SK-N-MC (cell line): ENCODE results near the gene NEGR1.

Experiments used
- DNase-seq: peaks from one replicate; pipeline ENCODE4 v3.0.0-alpha.2; 2011; ENCODE audit warnings: low read depth, low spot score
- H3K27ac ChIP-seq: fragments of 200-600 bp; sonication (generic); 2 replicates; pipeline ENCODE4 v1.5.1; 2016; ENCODE audit warnings: mixed run types
- H3K36me3 ChIP-seq: fragments of 200-600 bp; sonication (generic); 2 replicates; pipeline ENCODE4 v1.6.1; 2017; ENCODE audit warnings: antibody characterized with exemption, low read length, mixed read lengths; ENCODE audit not compliant: insufficient read depth
- H3K4me3 ChIP-seq: fragments of 200-600 bp; sonication (generic); 2 replicates; pipeline ENCODE4 v1.5.1; 2016
- H3K9ac ChIP-seq: fragments of 200-600 bp; sonication (generic); 2 replicates; pipeline ENCODE4 v1.8.0; 2017; ENCODE audit warnings: mixed run types, mixed read lengths; ENCODE audit not compliant: insufficient read length
- H3K9me3 ChIP-seq: fragments of 200-600 bp; sonication (generic); 2 replicates; pipeline ENCODE4 v1.6.1; 2017; ENCODE audit warnings: low read depth, mild to moderate bottlenecking, antibody characterized with exemption, low read length, moderate library complexity, mixed read lengths
- EZH2 ChIP-seq: fragments of 200-600 bp; sonication (generic); IDR thresholded peaks from one replicate; pipeline ENCODE4 v1.6.1; 2017; ENCODE audit warnings: antibody characterized with exemption
- FOXP2 ChIP-seq: optimal IDR thresholded peaks from 2 replicates; pipeline ENCODE3; 2011; ENCODE audit warnings: mild to moderate bottlenecking, moderate library complexity; ENCODE audit not compliant: insufficient read depth; ENCODE audit errors: extremely low read length, control extremely low read depth
- POLR2AphosphoS5 ChIP-seq: IDR thresholded peaks from 2 replicates; pipeline ENCODE4 v1.6.1; 2012; ENCODE audit warnings: mild to moderate bottlenecking, low read depth, low read length, borderline replicate concordance

The NEGR1 gene

GRCh38 chr1:71987181-71987580 lies 295.2 kb downstream of the NEGR1 start:
- TF ChIP-seq POLR2AphosphoS5: no peak
- Histone ChIP-seq H3K4me3 (no peak overlapping the region), H3K27ac (no peak overlapping the region), H3K9ac (no peak overlapping the region), H3K36me3 (no peaks in the 10 kb centered on the region), H3K9me3 (no peaks in the 10 kb centered on the region)
- DNase-seq: no peak

DNA sequence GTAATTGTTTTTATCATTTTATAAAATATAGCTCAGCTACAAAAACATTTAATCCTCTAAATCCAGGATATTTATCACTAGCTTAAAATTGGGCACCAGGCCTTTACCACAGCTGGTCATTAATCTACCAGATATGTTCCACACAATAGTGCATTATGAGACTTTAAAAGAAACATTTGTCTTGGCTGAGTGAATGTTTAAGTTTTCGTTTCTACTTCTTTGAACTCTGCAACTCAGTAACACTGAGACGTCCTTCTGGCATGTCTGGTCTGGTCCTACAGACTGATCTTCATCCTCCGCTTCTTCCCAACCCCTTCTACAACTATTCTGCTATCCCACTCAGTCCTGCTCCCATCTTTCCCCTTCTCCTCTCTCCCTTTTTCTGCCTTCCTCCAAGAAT lies 296.2 kb downstream of the NEGR1 start:
- Histone ChIP-seq H3K36me3 (no peaks in the 10 kb centered on the region), H3K4me3 (no peak overlapping the region), H3K9me3 (no peaks in the 10 kb centered on the region), H3K9ac (no peak overlapping the region), H3K27ac (no peak overlapping the region)
- no peak for TF ChIP-seq POLR2AphosphoS5
- no peak for TF ChIP-seq FOXP2
- TF ChIP-seq EZH2: no peak
- no peak for DNase-seq

DNA sequence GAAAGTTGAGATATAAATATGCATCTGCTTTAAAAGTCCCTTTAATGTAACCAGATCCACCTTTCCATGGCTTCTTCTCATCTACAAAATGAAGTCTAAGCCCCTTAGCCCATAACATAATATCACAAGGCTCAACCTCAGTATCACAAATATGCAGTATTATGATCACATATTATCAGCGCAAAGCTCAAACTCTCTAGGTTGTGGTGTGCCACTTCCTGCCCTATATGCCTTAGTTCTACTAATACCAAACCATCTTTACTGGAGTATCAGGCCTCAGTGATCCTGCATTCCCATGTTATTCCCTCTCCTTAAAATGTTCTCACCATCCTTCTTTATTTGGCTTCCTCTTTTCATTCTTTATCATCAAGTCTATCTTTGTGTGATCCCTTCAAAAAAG lies 301.8 kb downstream of the NEGR1 start:
- H3K9ac ChIP-seq: no peak overlapping the region
- no peak overlapping the region for H3K27ac ChIP-seq
- no peak overlapping the region for H3K4me3 ChIP-seq
- TF ChIP-seq EZH2 (no peak), POLR2AphosphoS5 (no peak), FOXP2 (no peak)
- H3K9me3 ChIP-seq: no peaks in the 10 kb centered on the region
- DNase-seq: no peak
- H3K36me3 ChIP-seq: no peaks in the 10 kb centered on the region

- H3K36me3 ChIP-seq: no peaks in the 10 kb centered on the region
- H3K27ac ChIP-seq: no peak overlapping the region
- no peaks in the 10 kb centered on the region for H3K9me3 ChIP-seq
- no peak overlapping the region for H3K9ac ChIP-seq
- DNase-seq: no peak
- H3K4me3 ChIP-seq: no peak overlapping the region
- no peak for TF ChIP-seq FOXP2
- TF ChIP-seq EZH2: no peak
- TF ChIP-seq POLR2AphosphoS5: no peak
Measured at GRCh38 chr1:71979882-71980281, 302.5 kb downstream of the NEGR1 start.

DNA sequence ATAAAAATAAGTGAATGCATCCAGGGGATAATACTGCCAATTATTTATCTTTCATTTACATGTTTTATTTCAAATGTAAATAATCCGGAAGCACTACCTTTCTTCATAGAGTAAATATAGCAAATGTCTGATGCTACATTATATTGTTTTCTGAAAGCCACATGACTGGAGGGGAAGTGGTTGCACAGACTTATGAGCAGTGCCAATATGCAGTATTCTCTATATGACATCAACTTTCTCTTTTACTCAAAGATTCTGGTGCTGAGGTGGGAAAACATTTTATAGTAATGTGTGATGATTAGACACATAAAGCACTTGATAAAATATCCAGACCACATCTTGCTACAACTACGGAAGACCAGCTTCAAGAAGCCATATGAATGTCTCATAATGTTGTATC lies 314.7 kb downstream of the NEGR1 start:
- Histone ChIP-seq H3K27ac (no peak overlapping the region), H3K36me3 (no peaks in the 10 kb centered on the region), H3K4me3 (no peak overlapping the region), H3K9ac (no peak overlapping the region), H3K9me3 (no peaks in the 10 kb centered on the region)
- DNase-seq: no peak
- TF ChIP-seq FOXP2 (no peak), EZH2 (no peak), POLR2AphosphoS5 (no peak)

DNA sequence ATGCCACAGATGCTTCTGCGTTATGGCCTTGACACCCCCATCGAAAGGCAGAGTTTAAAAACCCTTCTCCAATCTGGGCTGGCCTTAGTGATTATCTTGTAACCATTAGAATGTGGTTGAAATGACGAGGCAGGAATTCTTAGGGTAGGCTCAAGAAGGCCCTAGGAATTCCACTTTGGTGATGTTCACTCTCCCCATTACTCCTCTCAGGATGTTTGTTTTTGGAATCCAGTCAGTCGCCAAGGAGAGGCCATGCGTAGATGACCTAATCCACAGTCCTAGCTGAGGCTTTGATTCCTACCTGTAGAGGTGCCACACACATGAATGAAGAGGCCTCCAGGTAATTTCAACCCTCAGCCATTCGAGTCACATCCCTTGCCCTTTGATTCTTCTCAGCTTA lies 318.2 kb downstream of the NEGR1 start:
- no peaks in the 10 kb centered on the region for H3K9me3 ChIP-seq
- H3K27ac ChIP-seq: no peak overlapping the region
- DNase-seq: no peak
- no peak overlapping the region for H3K9ac ChIP-seq
- TF ChIP-seq EZH2: no peak
- no peak for TF ChIP-seq POLR2AphosphoS5
- no peak for TF ChIP-seq FOXP2
- H3K36me3 ChIP-seq: no peaks in the 10 kb centered on the region
- no peak overlapping the region for H3K4me3 ChIP-seq

GRCh38 chr1:71956613-71957285 lies 325.6 kb downstream of the NEGR1 start:
- H3K4me3 ChIP-seq: no peak overlapping the region
- H3K27ac ChIP-seq: no peak overlapping the region
- TF ChIP-seq EZH2 (no peak), FOXP2 (no peak), POLR2AphosphoS5 (no peak)
- H3K9me3 ChIP-seq: no peaks in the 10 kb centered on the region
- DNase-seq: no peak
- H3K9ac ChIP-seq: no peak overlapping the region
- no peaks in the 10 kb centered on the region for H3K36me3 ChIP-seq

- no peak for DNase-seq
- H3K36me3 ChIP-seq: no peaks in the 10 kb centered on the region
- H3K4me3 ChIP-seq: no peak overlapping the region
- H3K9me3 ChIP-seq: no peaks in the 10 kb centered on the region
- TF ChIP-seq EZH2: no peak
- no peak for TF ChIP-seq FOXP2
- no peak for TF ChIP-seq POLR2AphosphoS5
- no peak overlapping the region for H3K27ac ChIP-seq
- H3K9ac ChIP-seq: no peak overlapping the region
Measured at GRCh38 chr1:71950579-71950978, 331.8 kb downstream of the NEGR1 start.

DNA sequence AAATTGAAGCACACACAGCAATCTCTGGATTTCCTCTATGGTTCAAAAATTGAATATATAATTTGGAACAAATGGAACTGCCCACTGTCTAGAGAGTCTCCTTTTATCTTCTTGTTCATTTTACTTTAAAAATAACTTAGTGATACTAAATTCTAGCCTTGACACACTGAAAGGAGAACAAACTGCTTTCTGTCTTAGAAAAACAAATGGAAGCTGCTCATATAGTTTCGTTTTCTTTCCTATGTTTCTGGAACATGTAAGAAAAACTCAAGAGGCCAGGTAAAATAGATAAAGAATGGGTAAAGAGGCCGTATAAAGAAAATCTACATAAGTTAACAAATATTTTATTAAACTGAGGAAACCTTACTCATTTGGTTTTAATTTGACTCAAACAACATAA lies 332.7 kb downstream of the NEGR1 start:
- Histone ChIP-seq H3K27ac (no peak overlapping the region), H3K36me3 (no peaks in the 10 kb centered on the region), H3K9ac (no peak overlapping the region), H3K4me3 (no peak overlapping the region), H3K9me3 (no peaks in the 10 kb centered on the region)
- TF ChIP-seq EZH2: no peak
- no peak for TF ChIP-seq POLR2AphosphoS5
- TF ChIP-seq FOXP2: no peak
- DNase-seq: no peak
